ENCODE measurements around the gene CAPRIN2. TPM values are rescaled to one million over a fixed set of nuclear protein-coding genes. Genes with fewer than 3 reads are reported as not detected.
A peak's percentile ranks its signal among the peaks of the same experiment; 100 is the strongest.

The CAPRIN2 gene
- total RNA-seq, 1 experiment from 2014 or later: 16.4 TPM

DNA sequence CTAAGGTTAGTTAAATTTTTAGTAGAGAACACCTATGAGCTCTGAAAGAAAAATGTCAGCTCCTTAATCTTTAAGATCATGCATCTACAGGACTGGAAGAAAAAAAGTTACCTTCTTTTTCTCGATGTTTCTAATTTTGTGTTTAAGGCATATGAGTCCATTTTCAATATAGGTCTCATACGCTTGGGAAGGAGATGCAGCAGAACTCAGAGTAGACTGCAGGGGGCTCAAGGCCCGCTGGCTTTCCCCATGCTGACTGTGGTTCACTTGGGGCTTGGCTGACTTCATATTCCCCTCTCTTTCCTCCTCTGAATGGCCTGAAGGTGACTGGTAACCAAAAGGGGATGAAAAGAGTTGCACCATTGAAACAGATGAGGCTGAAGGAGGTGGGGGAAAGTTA, 1.5 kb downstream of the CAPRIN2 start:
- Histone ChIP-seq H3K4me1 (ENCODE audit: insufficient read depth, low read length, poor library complexity, severe bottlenecking) (peaks cover 15% of the 10 kb centered on the region), H3K27ac (ENCODE audit: low read depth, low read length, poor library complexity, severe bottlenecking) (no peak overlapping the region), H3K27me3 (replicated peaks; ENCODE audit: insufficient read depth, low read depth, low read length, poor library complexity) (no peaks in the 10 kb centered on the region), H3K36me3 (ENCODE audit: insufficient read depth, low read length, poor library complexity, severe bottlenecking) (no peaks in the 10 kb centered on the region), H3K4me3 (ENCODE audit: low read depth, low read length, poor library complexity, severe bottlenecking) (peak overlapping the region; percentile 83), H3K9me3 (ENCODE audit: low read depth, low read length, poor library complexity, severe bottlenecking) (no peaks in the 10 kb centered on the region)
- no TSS peak for BruUV-seq (replicated peaks)
- DNase-seq (ENCODE audit: low spot score): peak; percentile 79
- TF ChIP-seq CTCF (conservative IDR thresholded peaks at IDR 0.05; ENCODE audit: low read depth, low read length): peak; percentile 61
- TF ChIP-seq EZH2 (IDR thresholded peaks at IDR 0.05; ENCODE audit: borderline replicate concordance, low read depth, low read length, poor library complexity, severe bottlenecking): no peak
- ChIA-PET POLR2A (ENCODE audit: low non-redundant PET) (no interaction called here), CTCF (interaction anchor here (1.2 to 1.3 kb wide), 3 partner anchors 52 to 69 kb away, joined by 3 to 9 read pairs (median 3); partner anchors contain the start of gene IPO8)
- intact Hi-C loops (cut with micrococcal nuclease; ENCODE audit: unreplicated experiment): loop anchor here (2.0 kb wide), 1 partner anchor 54 kb away; no protein-coding TSS in a partner anchor

- no peak for DNase-seq (ENCODE audit: low spot score)
- CTCF ChIA-PET: interaction anchor here (0.6 to 1.3 kb wide), 2 partner anchors 51 to 94 kb away, joined by 3 read pairs; no protein-coding TSS in a partner anchor
- POLR2A ChIA-PET (ENCODE audit: low non-redundant PET): no interaction called here
- intact Hi-C loops (cut with micrococcal nuclease; ENCODE audit: unreplicated experiment): loop anchor here (2.0 kb wide), 1 partner anchor 55 kb away; no protein-coding TSS in a partner anchor
- TF ChIP-seq EZH2 (IDR thresholded peaks at IDR 0.05; ENCODE audit: borderline replicate concordance, low read depth, low read length, poor library complexity, severe bottlenecking) (no peak), CTCF (conservative IDR thresholded peaks at IDR 0.05; ENCODE audit: low read depth, low read length) (no peak)
- H3K27me3 ChIP-seq (replicated peaks; ENCODE audit: insufficient read depth, low read depth, low read length, poor library complexity): no peaks in the 10 kb centered on the region
- no peak overlapping the region for H3K4me3 ChIP-seq (ENCODE audit: low read depth, low read length, poor library complexity, severe bottlenecking)
- no TSS peak for BruUV-seq (replicated peaks)
- H3K36me3 ChIP-seq (ENCODE audit: insufficient read depth, low read length, poor library complexity, severe bottlenecking): no peaks in the 10 kb centered on the region
- H3K9me3 ChIP-seq (ENCODE audit: low read depth, low read length, poor library complexity, severe bottlenecking): no peaks in the 10 kb centered on the region
- H3K27ac ChIP-seq (ENCODE audit: low read depth, low read length, poor library complexity, severe bottlenecking): no peak overlapping the region
- peaks cover 15% of the 10 kb centered on the region for H3K4me1 ChIP-seq (ENCODE audit: insufficient read depth, low read length, poor library complexity, severe bottlenecking)
These were observed 2.5 kb downstream of the CAPRIN2 start for GRCh38 chr12:30752255-30752654.

DNA sequence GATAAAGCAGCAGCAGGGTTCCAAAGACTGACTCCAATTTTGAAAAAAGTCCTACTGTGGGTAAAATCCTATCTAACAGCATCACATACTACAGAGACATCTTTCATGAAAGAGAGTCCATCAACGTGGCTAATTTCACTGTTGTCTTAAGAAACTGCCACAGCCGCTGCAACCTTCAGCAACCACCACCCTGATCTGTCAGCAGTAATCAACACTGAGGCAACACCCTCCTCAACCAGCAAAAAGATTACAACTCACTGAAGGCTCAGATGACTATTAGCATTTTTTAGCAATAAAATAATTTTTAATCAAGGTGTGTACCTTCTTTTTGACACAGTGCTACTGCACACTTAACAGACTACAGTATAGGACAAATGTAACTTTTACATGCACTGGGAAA, 6.6 kb downstream of the CAPRIN2 start:
- Histone ChIP-seq H3K4me3 (ENCODE audit: low read depth, low read length, poor library complexity, severe bottlenecking) (no peak overlapping the region), H3K9me3 (ENCODE audit: low read depth, low read length, poor library complexity, severe bottlenecking) (no peaks in the 10 kb centered on the region), H3K36me3 (ENCODE audit: insufficient read depth, low read length, poor library complexity, severe bottlenecking) (no peaks in the 10 kb centered on the region), H3K4me1 (ENCODE audit: insufficient read depth, low read length, poor library complexity, severe bottlenecking) (peaks cover 7% of the 10 kb centered on the region), H3K27ac (ENCODE audit: low read depth, low read length, poor library complexity, severe bottlenecking) (no peak overlapping the region), H3K27me3 (replicated peaks; ENCODE audit: insufficient read depth, low read depth, low read length, poor library complexity) (no peaks in the 10 kb centered on the region)
- ChIA-PET CTCF (no interaction called here), POLR2A (ENCODE audit: low non-redundant PET) (interaction anchor here (0.6 kb wide), 2 partner anchors 24 to 1277 kb away, joined by 3 read pairs; no protein-coding TSS in a partner anchor)
- no peak for DNase-seq (ENCODE audit: low spot score)
- intact Hi-C loops (cut with micrococcal nuclease; ENCODE audit: unreplicated experiment): no loop called here
- TF ChIP-seq EZH2 (IDR thresholded peaks at IDR 0.05; ENCODE audit: borderline replicate concordance, low read depth, low read length, poor library complexity, severe bottlenecking) (no peak), CTCF (conservative IDR thresholded peaks at IDR 0.05; ENCODE audit: low read depth, low read length) (no peak)
- BruUV-seq (replicated peaks): no TSS peak

Data from A673 (cell line).